ENCODE measurements around the gene FAM222B.
"Not testable (repeated sequence)": the region's sequence is repeated elsewhere in the genome, so short reads cannot be mapped to it uniquely, and the experiment has no call there.

The FAM222B gene

GRCh38 chr17:28728364-28729200, 114.0 kb downstream of the FAM222B start, which contains the start of gene NEK8:
Gene NEK8 (plus strand): TSS chr17:28728788. CDS start chr17:28728814, 26 bp downstream.
- Histone ChIP-seq H3K27me3 (ENCODE audit: low read depth, low read length) (no peaks in the 10 kb centered on the region), H3K4me1 (ENCODE audit: control insufficient read depth in 1 of 2, insufficient read depth in 2 of 2, low read length in 2 of 2) (peaks cover 0 to 24% of the 10 kb centered on the region in 2 donors), H3K27ac (ENCODE audit: low read length) (peak within 1 kb of the TSS; percentile 84), H3K9me3 (ENCODE audit: control insufficient read depth in 1 of 2, low read length in 2 of 2) (no peaks in the 10 kb centered on the region), H3K4me3 (ENCODE audit: low read depth in 1 of 2, low read length in 2 of 2) (peak within 1 kb of the TSS; percentile 79), H3K36me3 (ENCODE audit: control insufficient read depth in 1 of 2, insufficient read depth in 2 of 2, low read length in 2 of 2) (peaks cover 13 to 23% of the 10 kb centered on the region in 2 donors)

GRCh38 chr17:28726627-28727491, 115.7 kb downstream of the FAM222B start:
- H3K27me3 ChIP-seq (ENCODE audit: low read depth, low read length) = no peaks in the 10 kb centered on the region
- H3K4me1 ChIP-seq (ENCODE audit: control insufficient read depth in 1 of 2, insufficient read depth in 2 of 2, low read length in 2 of 2) = peaks cover 4 to 34% of the 10 kb centered on the region in 2 donors
- H3K9me3 ChIP-seq (ENCODE audit: control insufficient read depth in 1 of 2, low read length in 2 of 2) = no peaks in the 10 kb centered on the region
- H3K36me3 ChIP-seq (ENCODE audit: control insufficient read depth in 1 of 2, insufficient read depth in 2 of 2, low read length in 2 of 2) = peaks cover 27 to 39% of the 10 kb centered on the region in 2 donors
- H3K27ac ChIP-seq (ENCODE audit: low read length) = no peak overlapping the region
- H3K4me3 ChIP-seq (ENCODE audit: low read depth in 1 of 2, low read length in 2 of 2) = peak overlapping the region; percentile 62 to 79

GRCh38 chr17:28726226-28726626, 116.4 kb downstream of the FAM222B start, which contains the start of gene TLCD1:
Gene TLCD1 (minus strand): TSS chr17:28726233. CDS start chr17:28726097, 136 bp downstream.
- peaks cover 9 to 40% of the 10 kb centered on the region in 2 donors for H3K4me1 ChIP-seq (ENCODE audit: control insufficient read depth in 1 of 2, insufficient read depth in 2 of 2, low read length in 2 of 2)
- H3K36me3 ChIP-seq (ENCODE audit: control insufficient read depth in 1 of 2, insufficient read depth in 2 of 2, low read length in 2 of 2) = peaks cover 31 to 39% of the 10 kb centered on the region in 2 donors
- H3K9me3 ChIP-seq (ENCODE audit: control insufficient read depth in 1 of 2, low read length in 2 of 2) = no peaks in the 10 kb centered on the region
- no peaks in the 10 kb centered on the region for H3K27me3 ChIP-seq (ENCODE audit: low read depth, low read length)
- peak within 1 kb of the TSS; percentile 62 to 79 for H3K4me3 ChIP-seq (ENCODE audit: low read depth in 1 of 2, low read length in 2 of 2)
- no peak within 1 kb of the TSS for H3K27ac ChIP-seq (ENCODE audit: low read length)

GRCh38 chr17:28725660-28726225, 116.8 kb downstream of the FAM222B start:
- Histone ChIP-seq H3K27me3 (ENCODE audit: low read depth, low read length) (no peaks in the 10 kb centered on the region), H3K9me3 (ENCODE audit: control insufficient read depth in 1 of 2, low read length in 2 of 2) (no peaks in the 10 kb centered on the region), H3K27ac (ENCODE audit: low read length) (no peak overlapping the region), H3K4me3 (ENCODE audit: low read depth in 1 of 2, low read length in 2 of 2) (peak overlapping the region; percentile 48 to 79), H3K36me3 (ENCODE audit: control insufficient read depth in 1 of 2, insufficient read depth in 2 of 2, low read length in 2 of 2) (peaks cover 32 to 39% of the 10 kb centered on the region in 2 donors), H3K4me1 (ENCODE audit: control insufficient read depth in 1 of 2, insufficient read depth in 2 of 2, low read length in 2 of 2) (peaks cover 10 to 45% of the 10 kb centered on the region in 2 donors)

GRCh38 chr17:28725166-28725659, 117.4 kb downstream of the FAM222B start:
- Histone ChIP-seq H3K27ac (ENCODE audit: low read length) (no peak overlapping the region), H3K36me3 (ENCODE audit: control insufficient read depth in 1 of 2, insufficient read depth in 2 of 2, low read length in 2 of 2) (peaks cover 32 to 39% of the 10 kb centered on the region in 2 donors), H3K9me3 (ENCODE audit: control insufficient read depth in 1 of 2, low read length in 2 of 2) (no peaks in the 10 kb centered on the region), H3K4me3 (ENCODE audit: low read depth in 1 of 2, low read length in 2 of 2) (peak overlapping the region; percentile 48 to 79), H3K4me1 (ENCODE audit: control insufficient read depth in 1 of 2, insufficient read depth in 2 of 2, low read length in 2 of 2) (peaks cover 10 to 48% of the 10 kb centered on the region in 2 donors), H3K27me3 (ENCODE audit: low read depth, low read length) (no peaks in the 10 kb centered on the region)

GRCh38 chr17:28724500-28725165, 118.0 kb downstream of the FAM222B start:
- Histone ChIP-seq H3K4me3 (ENCODE audit: low read depth in 1 of 2, low read length in 2 of 2) (no peak overlapping the region), H3K27me3 (ENCODE audit: low read depth, low read length) (no peaks in the 10 kb centered on the region), H3K9me3 (ENCODE audit: control insufficient read depth in 1 of 2, low read length in 2 of 2) (no peaks in the 10 kb centered on the region), H3K27ac (ENCODE audit: low read length) (no peak overlapping the region), H3K36me3 (ENCODE audit: control insufficient read depth in 1 of 2, insufficient read depth in 2 of 2, low read length in 2 of 2) (peaks cover 32 to 39% of the 10 kb centered on the region in 2 donors), H3K4me1 (ENCODE audit: control insufficient read depth in 1 of 2, insufficient read depth in 2 of 2, low read length in 2 of 2) (peaks cover 10 to 48% of the 10 kb centered on the region in 2 donors)

GRCh38 chr17:28723836-28724499, 118.6 kb downstream of the FAM222B start:
- not testable (repeated sequence) for H3K27me3 ChIP-seq (ENCODE audit: low read depth, low read length); H3K27ac ChIP-seq (ENCODE audit: low read length); H3K4me3 ChIP-seq (ENCODE audit: low read depth in 1 of 2, low read length in 2 of 2); H3K9me3 ChIP-seq (ENCODE audit: control insufficient read depth in 1 of 2, low read length in 2 of 2)
- Histone ChIP-seq H3K36me3 (ENCODE audit: control insufficient read depth in 1 of 2, insufficient read depth in 2 of 2, low read length in 2 of 2) (peaks cover 32 to 39% of the 10 kb centered on the region in 2 donors), H3K4me1 (ENCODE audit: control insufficient read depth in 1 of 2, insufficient read depth in 2 of 2, low read length in 2 of 2) (peaks cover 10 to 48% of the 10 kb centered on the region in 2 donors)

GRCh38 chr17:28723159-28723835, 119.3 kb downstream of the FAM222B start:
- Histone ChIP-seq H3K4me1 (ENCODE audit: control insufficient read depth in 1 of 2, insufficient read depth in 2 of 2, low read length in 2 of 2) (peaks cover 14 to 52% of the 10 kb centered on the region in 2 donors), H3K36me3 (ENCODE audit: control insufficient read depth in 1 of 2, insufficient read depth in 2 of 2, low read length in 2 of 2) (peaks cover 32 to 34% of the 10 kb centered on the region in 2 donors), H3K27me3 (ENCODE audit: low read depth, low read length) (no peaks in the 10 kb centered on the region), H3K27ac (ENCODE audit: low read length) (no peak overlapping the region), H3K4me3 (ENCODE audit: low read depth in 1 of 2, low read length in 2 of 2) (no peak overlapping the region), H3K9me3 (ENCODE audit: control insufficient read depth in 1 of 2, low read length in 2 of 2) (no peaks in the 10 kb centered on the region)

- H3K4me3 ChIP-seq (ENCODE audit: low read depth in 1 of 2, low read length in 2 of 2) = no peak overlapping the region
- peaks cover 15 to 56% of the 10 kb centered on the region in 2 donors for H3K4me1 ChIP-seq (ENCODE audit: control insufficient read depth in 1 of 2, insufficient read depth in 2 of 2, low read length in 2 of 2)
- no peaks in the 10 kb centered on the region for H3K27me3 ChIP-seq (ENCODE audit: low read depth, low read length)
- H3K27ac ChIP-seq (ENCODE audit: low read length) = no peak overlapping the region
- no peaks in the 10 kb centered on the region for H3K9me3 ChIP-seq (ENCODE audit: control insufficient read depth in 1 of 2, low read length in 2 of 2)
- peaks cover 31 to 32% of the 10 kb centered on the region in 2 donors for H3K36me3 ChIP-seq (ENCODE audit: control insufficient read depth in 1 of 2, insufficient read depth in 2 of 2, low read length in 2 of 2)
Observed at GRCh38 chr17:28722417-28723158, 120.0 kb downstream of the FAM222B start.

Measured in muscle layer of duodenum (tissue), 2 donors.